ENCODE measurements around the gene FRMD4A. TPM values are rescaled to one million over a fixed set of nuclear protein-coding genes. Genes with fewer than 3 reads are reported as not detected.

Gene FRMD4A
- 10 to 100 TPM; 18.9 to 46.1 TPM for total RNA-seq

DNA sequence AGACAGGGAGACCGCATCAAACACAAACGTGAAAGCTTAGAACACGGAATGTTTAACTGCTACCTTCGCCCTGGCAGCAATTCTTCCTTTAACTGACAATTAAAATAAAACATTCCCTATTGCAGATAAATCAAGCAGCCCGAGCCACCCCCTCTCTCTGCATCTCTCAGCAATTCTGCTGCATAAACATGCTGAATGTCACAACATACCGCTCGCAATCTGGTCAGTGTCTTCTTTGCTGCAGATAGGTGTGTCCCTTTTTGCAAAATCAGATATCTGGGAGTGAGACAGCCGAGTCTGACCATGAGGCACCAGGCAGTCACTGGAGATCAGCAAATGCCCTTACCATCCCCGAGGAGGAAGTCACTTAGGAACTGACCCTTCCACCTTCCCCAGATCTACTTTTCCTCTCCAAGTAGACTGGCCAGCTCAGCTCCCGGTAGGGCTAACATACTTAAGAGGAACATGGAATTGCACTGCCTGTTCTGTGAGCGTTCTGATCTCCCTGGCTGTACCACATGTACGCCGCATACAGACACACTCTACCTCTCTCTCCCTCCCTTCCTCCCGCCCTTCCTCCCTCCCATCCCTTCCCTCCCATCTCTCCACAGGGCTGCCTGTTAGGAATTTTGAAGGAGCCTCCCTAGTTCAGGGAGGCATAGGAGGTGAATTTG, at the start of gene FRMD4A:
FRMD4A (minus strand) TSS at position 537 of the 674 bp plus-strand sequence.
- H3K9me3 ChIP-seq: no peaks in the 10 kb centered on the region
- no peak within 1 kb of the TSS for H3K27ac ChIP-seq
- no peak for ATAC-seq
- H3K4me1 ChIP-seq: no peaks in the 10 kb centered on the region
- H3K27me3 ChIP-seq: no peaks in the 10 kb centered on the region
- intact Hi-C loops (cut with DNase I): no loop called here
- H3K36me3 ChIP-seq (replicated peaks in 1 of 2; ENCODE audit: insufficient read depth in 1 of 2, low read depth in 2 of 2): no peaks in the 10 kb centered on the region
- no peak for DNase-seq
- TF ChIP-seq, protein P1, sequence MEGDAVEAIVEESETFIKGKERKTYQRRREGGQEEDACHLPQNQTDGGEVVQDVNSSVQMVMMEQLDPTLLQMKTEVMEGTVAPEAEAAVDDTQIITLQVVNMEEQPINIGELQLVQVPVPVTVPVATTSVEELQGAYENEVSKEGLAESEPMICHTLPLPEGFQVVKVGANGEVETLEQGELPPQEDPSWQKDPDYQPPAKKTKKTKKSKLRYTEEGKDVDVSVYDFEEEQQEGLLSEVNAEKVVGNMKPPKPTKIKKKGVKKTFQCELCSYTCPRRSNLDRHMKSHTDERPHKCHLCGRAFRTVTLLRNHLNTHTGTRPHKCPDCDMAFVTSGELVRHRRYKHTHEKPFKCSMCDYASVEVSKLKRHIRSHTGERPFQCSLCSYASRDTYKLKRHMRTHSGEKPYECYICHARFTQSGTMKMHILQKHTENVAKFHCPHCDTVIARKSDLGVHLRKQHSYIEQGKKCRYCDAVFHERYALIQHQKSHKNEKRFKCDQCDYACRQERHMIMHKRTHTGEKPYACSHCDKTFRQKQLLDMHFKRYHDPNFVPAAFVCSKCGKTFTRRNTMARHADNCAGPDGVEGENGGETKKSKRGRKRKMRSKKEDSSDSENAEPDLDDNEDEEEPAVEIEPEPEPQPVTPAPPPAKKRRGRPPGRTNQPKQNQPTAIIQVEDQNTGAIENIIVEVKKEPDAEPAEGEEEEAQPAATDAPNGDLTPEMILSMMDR (IDR thresholded peaks at IDR 0.05): no peak
- no peak for TF ChIP-seq POLR2A (IDR thresholded peaks at IDR 0.05)
- H3K4me3 ChIP-seq: no peak within 1 kb of the TSS
- WGBS, 2 donors: 75% methylated on average over 14 of the region's 14 CpGs

GRCh38 chr10:14379556-14380280, 49.0 kb upstream of the FRMD4A start:
- H3K9me3 ChIP-seq: no peaks in the 10 kb centered on the region
- no peaks in the 10 kb centered on the region for H3K36me3 ChIP-seq (replicated peaks in 1 of 2; ENCODE audit: insufficient read depth in 1 of 2, low read depth in 2 of 2)
- H3K4me1 ChIP-seq: peaks cover 53% of the 10 kb centered on the region
- no peak for DNase-seq
- TF ChIP-seq, protein P1 (IDR thresholded peaks at IDR 0.05): no peak
- TF ChIP-seq POLR2A (IDR thresholded peaks at IDR 0.05): no peak
- peak overlapping the region in 2 of 4 donors; percentile 33 to 75 for H3K27ac ChIP-seq
- 67 to 77% methylated on average over 8 of the region's 8 CpGs for WGBS, 2 donors
- no peak for ATAC-seq
- H3K4me3 ChIP-seq: no peak overlapping the region
- intact Hi-C loops (cut with DNase I): no loop called here
- H3K27me3 ChIP-seq: no peaks in the 10 kb centered on the region

GRCh38 chr10:14378387-14378960, 47.8 kb upstream of the FRMD4A start:
- DNase-seq (peak in 2 of 4 donors; percentile 15 to 23), ATAC-seq (peak; percentile 39)
- no peaks in the 10 kb centered on the region for H3K27me3 ChIP-seq
- no peak for TF ChIP-seq POLR2A (IDR thresholded peaks at IDR 0.05)
- TF ChIP-seq, protein P1 (IDR thresholded peaks at IDR 0.05): no peak
- no peak overlapping the region for H3K4me3 ChIP-seq
- H3K9me3 ChIP-seq: no peaks in the 10 kb centered on the region
- no peaks in the 10 kb centered on the region for H3K36me3 ChIP-seq (replicated peaks in 1 of 2; ENCODE audit: insufficient read depth in 1 of 2, low read depth in 2 of 2)
- intact Hi-C loops (cut with DNase I): no loop called here
- 74 to 77% methylated on average over 6 of the region's 6 CpGs for WGBS, 2 donors
- H3K27ac ChIP-seq: peak overlapping the region in 3 of 4 donors; percentile 29 to 75 (median 33)
- peaks cover 66% of the 10 kb centered on the region for H3K4me1 ChIP-seq

GRCh38 chr10:14377591-14378175, 47.0 kb upstream of the FRMD4A start:
- H3K9me3 ChIP-seq: no peaks in the 10 kb centered on the region
- H3K27ac ChIP-seq: peak overlapping the region in 1 of 4 donors; percentile 29
- peaks cover 74% of the 10 kb centered on the region for H3K4me1 ChIP-seq
- H3K27me3 ChIP-seq: no peaks in the 10 kb centered on the region
- no peak for TF ChIP-seq POLR2A (IDR thresholded peaks at IDR 0.05)
- TF ChIP-seq, protein P1 (IDR thresholded peaks at IDR 0.05): no peak
- WGBS, 2 donors: 70 to 77% methylated on average over 4 of the region's 4 CpGs
- DNase-seq (no peak), ATAC-seq (no peak)
- H3K36me3 ChIP-seq (replicated peaks in 1 of 2; ENCODE audit: insufficient read depth in 1 of 2, low read depth in 2 of 2): no peaks in the 10 kb centered on the region
- H3K4me3 ChIP-seq: no peak overlapping the region
- intact Hi-C loops (cut with DNase I): no loop called here
